ENCODE data around the gene FHDC1. TPM values are rescaled to one million over a fixed set of nuclear protein-coding genes. Genes with fewer than 3 reads are reported as not detected.
A peak's percentile ranks its signal among the peaks of the same experiment; 100 is the strongest.

The FHDC1 gene
- polyA plus RNA-seq (2013, experiment 1 of 2) = 0.12 TPM
- 0.14 TPM for polyA plus RNA-seq (2013, experiment 2 of 2)

GRCh38 chr4:152935631-152936445, at the start of gene FHDC1:
TSS of gene FHDC1 (plus strand) at chr4:152936323. CDS start at chr4:152943058, 6,735 bp downstream.
- peak within 1 kb of the TSS; percentile 74 to 76 for H3K4me3 ChIP-seq (ENCODE audit: insufficient read depth in 1 of 2, low read depth in 1 of 2, low read length in 2 of 2)
- H3K4me1 ChIP-seq (ENCODE audit: control insufficient read depth, insufficient read depth, low read depth, low read length) = peaks cover 18% of the 10 kb centered on the region
- H2BK12ac ChIP-seq (ENCODE audit: low read length in 2 of 2) = no peak within 1 kb of the TSS
- H3K23ac ChIP-seq (ENCODE audit: low read length in 2 of 2) = peak within 1 kb of the TSS in 1 of 2 experiments; percentile 67
- 1% methylated on average over 57 of the region's 75 CpGs for WGBS
- H3K9ac ChIP-seq (ENCODE audit: low read length) = peak within 1 kb of the TSS; percentile 36
- H3K4ac ChIP-seq (ENCODE audit: low read depth in 1 of 2, low read length in 2 of 2) = no peak within 1 kb of the TSS
- H2AK5ac ChIP-seq (ENCODE audit: low read length, severe bottlenecking) = no peak within 1 kb of the TSS
- no peak within 1 kb of the TSS for H2BK120ac ChIP-seq (ENCODE audit: low read depth, low read length)
- H3K9me3 ChIP-seq (ENCODE audit: control insufficient read depth, low read length) = no peaks in the 10 kb centered on the region
- no peaks in the 10 kb centered on the region for H3K36me3 ChIP-seq (ENCODE audit: control insufficient read depth in 1 of 2, insufficient read depth in 2 of 2, low read depth in 1 of 2, low read length in 2 of 2)
- peak within 1 kb of the TSS; percentile 83 for H3K4me2 ChIP-seq (ENCODE audit: low read length, poor library complexity, severe bottlenecking)
- H3K14ac ChIP-seq (ENCODE audit: low read length in 2 of 2) = no peak within 1 kb of the TSS
- peak within 1 kb of the TSS; percentile 51 for H2AFZ ChIP-seq (ENCODE audit: low read depth, low read length)
- H3K18ac ChIP-seq (ENCODE audit: low read depth in 1 of 2, low read length in 2 of 2) = no peak within 1 kb of the TSS
- H3K27me3 ChIP-seq (ENCODE audit: control insufficient read depth in 1 of 2, insufficient read depth in 1 of 2, low read length in 2 of 2) = peaks cover 0 to 65% of the 10 kb centered on the region in 2 experiments
- no peak within 1 kb of the TSS for H3K27ac ChIP-seq (ENCODE audit: low read length, poor library complexity, severe bottlenecking)
- no peak within 1 kb of the TSS for H2BK15ac ChIP-seq (ENCODE audit: low read depth, poor library complexity, severe bottlenecking)
- peaks cover 5% of the 10 kb centered on the region for H3K79me1 ChIP-seq (replicated peaks; ENCODE audit: low read length, poor library complexity, severe bottlenecking)
- DNase-seq = peak; percentile 6
- H4K91ac ChIP-seq (ENCODE audit: low read length) = no peak within 1 kb of the TSS
- no peak within 1 kb of the TSS for H2BK5ac ChIP-seq (ENCODE audit: low read depth, low read length, poor library complexity, severe bottlenecking)
- no peak within 1 kb of the TSS for H4K8ac ChIP-seq (ENCODE audit: low read length)

- H3K9ac ChIP-seq (ENCODE audit: low read length) = no peak overlapping the region
- no peak overlapping the region for H4K91ac ChIP-seq (ENCODE audit: low read length)
- H3K4me2 ChIP-seq (ENCODE audit: low read length, poor library complexity, severe bottlenecking) = no peak overlapping the region
- H3K4me3 ChIP-seq (ENCODE audit: insufficient read depth in 1 of 2, low read depth in 1 of 2, low read length in 2 of 2) = no peak overlapping the region
- H3K23ac ChIP-seq (ENCODE audit: low read length in 2 of 2) = no peak overlapping the region
- DNase-seq = no peak
- no peak overlapping the region for H3K18ac ChIP-seq (ENCODE audit: low read depth in 1 of 2, low read length in 2 of 2)
- H2AFZ ChIP-seq (ENCODE audit: low read depth, low read length) = no peak overlapping the region
- no peak overlapping the region for H2BK120ac ChIP-seq (ENCODE audit: low read depth, low read length)
- no peak overlapping the region for H4K8ac ChIP-seq (ENCODE audit: low read length)
- H2BK15ac ChIP-seq (ENCODE audit: low read depth, poor library complexity, severe bottlenecking) = no peak overlapping the region
- no peaks in the 10 kb centered on the region for H3K9me3 ChIP-seq (ENCODE audit: control insufficient read depth, low read length)
- no peak overlapping the region for H2BK5ac ChIP-seq (ENCODE audit: low read depth, low read length, poor library complexity, severe bottlenecking)
- H3K4me1 ChIP-seq (ENCODE audit: control insufficient read depth, insufficient read depth, low read depth, low read length) = no peaks in the 10 kb centered on the region
- no peak overlapping the region for H3K4ac ChIP-seq (ENCODE audit: low read depth in 1 of 2, low read length in 2 of 2)
- no peak overlapping the region for H3K27ac ChIP-seq (ENCODE audit: low read length, poor library complexity, severe bottlenecking)
- H2BK12ac ChIP-seq (ENCODE audit: low read length in 2 of 2) = no peak overlapping the region
- peaks cover 5 to 47% of the 10 kb centered on the region in 2 experiments for H3K36me3 ChIP-seq (ENCODE audit: control insufficient read depth in 1 of 2, insufficient read depth in 2 of 2, low read depth in 1 of 2, low read length in 2 of 2)
- H2AK5ac ChIP-seq (ENCODE audit: low read length, severe bottlenecking) = no peak overlapping the region
- H3K14ac ChIP-seq (ENCODE audit: low read length in 2 of 2) = no peak overlapping the region
- no peaks in the 10 kb centered on the region for H3K27me3 ChIP-seq (ENCODE audit: control insufficient read depth in 1 of 2, insufficient read depth in 1 of 2, low read length in 2 of 2)
- 94% methylated on average over 4 of the region's 6 CpGs for WGBS
- H3K79me1 ChIP-seq (replicated peaks; ENCODE audit: low read length, poor library complexity, severe bottlenecking) = peaks cover 2% of the 10 kb centered on the region
Observed at GRCh38 chr4:152887981-152888380, 48.1 kb upstream of the FHDC1 start.

GRCh38 chr4:152892974-152893373, 43.1 kb upstream of the FHDC1 start:
- Histone ChIP-seq H2BK12ac (ENCODE audit: low read length in 2 of 2) (no peak overlapping the region), H3K27me3 (ENCODE audit: control insufficient read depth in 1 of 2, insufficient read depth in 1 of 2, low read length in 2 of 2) (no peaks in the 10 kb centered on the region), H2BK15ac (ENCODE audit: low read depth, poor library complexity, severe bottlenecking) (no peak overlapping the region), H3K9ac (ENCODE audit: low read length) (no peak overlapping the region), H2AK5ac (ENCODE audit: low read length, severe bottlenecking) (no peak overlapping the region), H3K23ac (ENCODE audit: low read length in 2 of 2) (no peak overlapping the region), H2BK120ac (ENCODE audit: low read depth, low read length) (no peak overlapping the region), H3K14ac (ENCODE audit: low read length in 2 of 2) (no peak overlapping the region), H3K27ac (ENCODE audit: low read length, poor library complexity, severe bottlenecking) (no peak overlapping the region), H4K91ac (ENCODE audit: low read length) (no peak overlapping the region), H4K8ac (ENCODE audit: low read length) (no peak overlapping the region), H2BK5ac (ENCODE audit: low read depth, low read length, poor library complexity, severe bottlenecking) (no peak overlapping the region), H3K4me1 (ENCODE audit: control insufficient read depth, insufficient read depth, low read depth, low read length) (no peaks in the 10 kb centered on the region), H3K4ac (ENCODE audit: low read depth in 1 of 2, low read length in 2 of 2) (no peak overlapping the region), H3K36me3 (ENCODE audit: control insufficient read depth in 1 of 2, insufficient read depth in 2 of 2, low read depth in 1 of 2, low read length in 2 of 2) (peaks cover 5 to 37% of the 10 kb centered on the region in 2 experiments), H3K9me3 (ENCODE audit: control insufficient read depth, low read length) (no peaks in the 10 kb centered on the region), H3K4me2 (ENCODE audit: low read length, poor library complexity, severe bottlenecking) (no peak overlapping the region), H3K79me1 (replicated peaks; ENCODE audit: low read length, poor library complexity, severe bottlenecking) (peaks cover 5% of the 10 kb centered on the region), H3K18ac (ENCODE audit: low read depth in 1 of 2, low read length in 2 of 2) (no peak overlapping the region), H2AFZ (ENCODE audit: low read depth, low read length) (no peak overlapping the region), H3K4me3 (ENCODE audit: insufficient read depth in 1 of 2, low read depth in 1 of 2, low read length in 2 of 2) (no peak overlapping the region)
- 85% methylated on average over 2 of the region's 2 CpGs for WGBS
- no peak for DNase-seq

- Histone ChIP-seq H3K9me3 (ENCODE audit: control insufficient read depth, low read length) (no peaks in the 10 kb centered on the region), H2AK5ac (ENCODE audit: low read length, severe bottlenecking) (no peak overlapping the region), H2BK5ac (ENCODE audit: low read depth, low read length, poor library complexity, severe bottlenecking) (no peak overlapping the region), H3K9ac (ENCODE audit: low read length) (no peak overlapping the region), H2BK15ac (ENCODE audit: low read depth, poor library complexity, severe bottlenecking) (no peak overlapping the region), H3K27me3 (ENCODE audit: control insufficient read depth in 1 of 2, insufficient read depth in 1 of 2, low read length in 2 of 2) (no peaks in the 10 kb centered on the region), H3K4me3 (ENCODE audit: insufficient read depth in 1 of 2, low read depth in 1 of 2, low read length in 2 of 2) (no peak overlapping the region), H2BK120ac (ENCODE audit: low read depth, low read length) (no peak overlapping the region), H3K4me2 (ENCODE audit: low read length, poor library complexity, severe bottlenecking) (no peak overlapping the region), H2AFZ (ENCODE audit: low read depth, low read length) (no peak overlapping the region), H3K27ac (ENCODE audit: low read length, poor library complexity, severe bottlenecking) (no peak overlapping the region), H3K23ac (ENCODE audit: low read length in 2 of 2) (no peak overlapping the region), H3K18ac (ENCODE audit: low read depth in 1 of 2, low read length in 2 of 2) (no peak overlapping the region), H3K79me1 (replicated peaks; ENCODE audit: low read length, poor library complexity, severe bottlenecking) (peaks cover 8% of the 10 kb centered on the region), H2BK12ac (ENCODE audit: low read length in 2 of 2) (no peak overlapping the region), H4K91ac (ENCODE audit: low read length) (no peak overlapping the region), H3K4ac (ENCODE audit: low read depth in 1 of 2, low read length in 2 of 2) (no peak overlapping the region), H4K8ac (ENCODE audit: low read length) (no peak overlapping the region), H3K36me3 (ENCODE audit: control insufficient read depth in 1 of 2, insufficient read depth in 2 of 2, low read depth in 1 of 2, low read length in 2 of 2) (peaks cover 5 to 24% of the 10 kb centered on the region in 2 experiments), H3K14ac (ENCODE audit: low read length in 2 of 2) (no peak overlapping the region), H3K4me1 (ENCODE audit: control insufficient read depth, insufficient read depth, low read depth, low read length) (no peaks in the 10 kb centered on the region)
- no peak for DNase-seq
- 86% methylated on average over 1 of the region's 1 CpG for WGBS
Observed at GRCh38 chr4:152894673-152895072, 41.5 kb upstream of the FHDC1 start.
